Glutamatergic neuron (in vitro differentiated cells): Measurements from ENCODE around the gene OR56B1. TPM values are rescaled to one million over a fixed set of nuclear protein-coding genes. Genes with fewer than 3 reads are reported as not detected.

Experiments
- DNase-seq: peaks from one replicate; pipeline ENCODE4 v3.0.0; 2022
- H3K27ac Mint-ChIP-seq: one replicate; pipeline ENCODE4 v1.8.0; 2020; ENCODE audit warnings: mild to moderate bottlenecking, mixed read lengths, inconsistent platforms; ENCODE audit not compliant: unreplicated experiment
- H3K27me3 Mint-ChIP-seq: one replicate; pipeline ENCODE4 v1.8.0; 2020; ENCODE audit warnings: mild to moderate bottlenecking, moderate library complexity, mixed read lengths, inconsistent platforms; ENCODE audit not compliant: unreplicated experiment
- H3K36me3 Mint-ChIP-seq: one replicate; pipeline ENCODE4 v1.8.0; 2020; ENCODE audit warnings: mild to moderate bottlenecking, mixed read lengths, inconsistent platforms; ENCODE audit not compliant: unreplicated experiment
- H3K4me1 Mint-ChIP-seq: one replicate; pipeline ENCODE4 v1.8.0; 2020; ENCODE audit warnings: mild to moderate bottlenecking, low read depth, mixed read lengths, inconsistent platforms; ENCODE audit not compliant: unreplicated experiment
- H3K4me3 Mint-ChIP-seq: one replicate; pipeline ENCODE4 v1.8.0; 2020; ENCODE audit warnings: mild to moderate bottlenecking, mixed read lengths, inconsistent platforms; ENCODE audit not compliant: unreplicated experiment
- H3K9me3 Mint-ChIP-seq: one replicate; pipeline ENCODE4 v1.8.0; 2020; ENCODE audit warnings: mild to moderate bottlenecking, moderate library complexity, mixed read lengths, inconsistent platforms; ENCODE audit not compliant: unreplicated experiment
- CTCF ChIP-seq: fragments of 200-600 bp; sonication (generic); IDR thresholded peaks from one replicate; pipeline ENCODE4 v1.5.0; 2021; ENCODE audit not compliant: partially characterized antibody, unreplicated experiment
- total RNA-seq: library from RNA; stranded (reverse); fragmentation: NEBNext Ultra II Directional; extraction: Animal tissue kit (Norgen Biotek cat#: 25700); gene quantifications from one replicate; pipeline ENCODE4 v1.2.1, GENCODE V29; 2021; ENCODE audit not compliant: unreplicated experiment

Gene OR56B1
- total RNA-seq, 1 donor from 2014 or later: not detected

- Mint-ChIP-seq H3K4me3 (no peak overlapping the region), H3K27ac (no peak overlapping the region), H3K27me3 (peaks cover 3% of the 10 kb centered on the region), H3K4me1 (no peaks in the 10 kb centered on the region), H3K36me3 (no peaks in the 10 kb centered on the region), H3K9me3 (peaks cover 1% of the 10 kb centered on the region)
- no peak for DNase-seq
- no peak for TF ChIP-seq CTCF
Measured at GRCh38 chr11:5727691-5728090, 8.6 kb upstream of the OR56B1 start.

- Mint-ChIP-seq H3K27me3 (peaks cover 2% of the 10 kb centered on the region), H3K36me3 (peaks cover 19% of the 10 kb centered on the region), H3K27ac (no peak overlapping the region), H3K9me3 (peaks cover 2% of the 10 kb centered on the region), H3K4me3 (no peak overlapping the region), H3K4me1 (no peaks in the 10 kb centered on the region)
- no peak for DNase-seq
- no peak for TF ChIP-seq CTCF
Measured at GRCh38 chr11:5737091-5737490, 843 bp downstream of the OR56B1 start.

GRCh38 chr11:5737670-5738392, 1.6 kb downstream of the OR56B1 start:
- TF ChIP-seq CTCF: no peak
- Mint-ChIP-seq H3K4me3 (no peak overlapping the region), H3K36me3 (peaks cover 20% of the 10 kb centered on the region), H3K4me1 (no peaks in the 10 kb centered on the region), H3K27me3 (peaks cover 2% of the 10 kb centered on the region), H3K9me3 (peaks cover 2% of the 10 kb centered on the region), H3K27ac (no peak overlapping the region)
- DNase-seq: no peak

- no peak overlapping the region for H3K4me3 Mint-ChIP-seq
- peaks cover 20% of the 10 kb centered on the region for H3K36me3 Mint-ChIP-seq
- DNase-seq: no peak
- H3K27me3 Mint-ChIP-seq: peaks cover 2% of the 10 kb centered on the region
- TF ChIP-seq CTCF: no peak
- H3K9me3 Mint-ChIP-seq: peaks cover 2% of the 10 kb centered on the region
- no peaks in the 10 kb centered on the region for H3K4me1 Mint-ChIP-seq
- no peak overlapping the region for H3K27ac Mint-ChIP-seq
Measured at GRCh38 chr11:5738431-5738830, 2.2 kb downstream of the OR56B1 start.

GRCh38 chr11:5746614-5747013, 10.4 kb downstream of the OR56B1 start:
- Mint-ChIP-seq H3K36me3 (peaks cover 4% of the 10 kb centered on the region), H3K9me3 (no peaks in the 10 kb centered on the region)

More at GRCh38 chr11:5746614-5747013, 10.4 kb downstream of the OR56B1 start:
- H3K27me3 Mint-ChIP-seq: no peaks in the 10 kb centered on the region
- no peaks in the 10 kb centered on the region for H3K4me1 Mint-ChIP-seq
- no peak overlapping the region for H3K4me3 Mint-ChIP-seq
- no peak for DNase-seq
- no peak for TF ChIP-seq CTCF
- H3K27ac Mint-ChIP-seq: no peak overlapping the region
